ENCODE results near the gene TPK1.

The TPK1 gene

DNA sequence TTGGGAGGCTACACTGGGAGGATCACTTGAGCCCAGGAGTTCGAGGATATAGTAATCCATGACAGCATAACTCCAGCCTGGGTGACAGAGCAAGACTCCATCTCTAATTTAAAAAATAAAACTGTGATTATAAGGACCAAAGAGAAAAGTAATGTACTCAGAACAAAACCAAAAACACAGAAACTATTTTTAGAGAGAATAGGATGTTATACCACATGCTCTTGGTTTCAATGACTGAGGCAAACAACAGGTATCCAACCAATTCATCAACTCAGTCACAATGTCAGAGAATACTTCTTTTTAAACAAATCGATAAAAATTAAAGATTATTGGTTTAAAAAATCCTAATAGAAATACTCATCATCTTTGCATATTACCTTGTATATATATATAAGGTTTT, 186.7 kb downstream of the TPK1 start:
- TF ChIP-seq EZH2phosphoT487 (IDR thresholded peaks at IDR 0.05; ENCODE audit: borderline replicate concordance, low read length) (no peak), CTCF (IDR thresholded peaks at IDR 0.05; ENCODE audit: low read depth, low read length, poor library complexity, severe bottlenecking) (no peak)
- H3K27me3 ChIP-seq (ENCODE audit: control insufficient read depth, low read length): no peaks in the 10 kb centered on the region
- no peak overlapping the region for H3K4me2 ChIP-seq (ENCODE audit: low read length)
- H3K9me3 ChIP-seq (ENCODE audit: control insufficient read depth, insufficient read depth, low read length): peaks cover 4% of the 10 kb centered on the region; the same call in 1 of the 2 replicates
- H3K4me3 ChIP-seq (ENCODE audit: low read length): no peak overlapping the region
- H3K79me2 ChIP-seq (ENCODE audit: control insufficient read depth, low read length): no peaks in the 10 kb centered on the region
- no peak overlapping the region for H3K27ac ChIP-seq (ENCODE audit: low read depth, low read length)
- no peaks in the 10 kb centered on the region for H3K9me2 ChIP-seq (replicated peaks; ENCODE audit: control insufficient read depth, low read length)
- H3K36me3 ChIP-seq (ENCODE audit: control insufficient read depth, low read length): no peaks in the 10 kb centered on the region
- H4K20me1 ChIP-seq (ENCODE audit: control insufficient read depth, insufficient read depth, low read depth, low read length): no peaks in the 10 kb centered on the region
- no peaks in the 10 kb centered on the region for H3K4me1 ChIP-seq (ENCODE audit: control insufficient read depth, low read length)
- no peaks in the 10 kb centered on the region for H3F3A ChIP-seq (ENCODE audit: control insufficient read depth, insufficient read depth)

DNA sequence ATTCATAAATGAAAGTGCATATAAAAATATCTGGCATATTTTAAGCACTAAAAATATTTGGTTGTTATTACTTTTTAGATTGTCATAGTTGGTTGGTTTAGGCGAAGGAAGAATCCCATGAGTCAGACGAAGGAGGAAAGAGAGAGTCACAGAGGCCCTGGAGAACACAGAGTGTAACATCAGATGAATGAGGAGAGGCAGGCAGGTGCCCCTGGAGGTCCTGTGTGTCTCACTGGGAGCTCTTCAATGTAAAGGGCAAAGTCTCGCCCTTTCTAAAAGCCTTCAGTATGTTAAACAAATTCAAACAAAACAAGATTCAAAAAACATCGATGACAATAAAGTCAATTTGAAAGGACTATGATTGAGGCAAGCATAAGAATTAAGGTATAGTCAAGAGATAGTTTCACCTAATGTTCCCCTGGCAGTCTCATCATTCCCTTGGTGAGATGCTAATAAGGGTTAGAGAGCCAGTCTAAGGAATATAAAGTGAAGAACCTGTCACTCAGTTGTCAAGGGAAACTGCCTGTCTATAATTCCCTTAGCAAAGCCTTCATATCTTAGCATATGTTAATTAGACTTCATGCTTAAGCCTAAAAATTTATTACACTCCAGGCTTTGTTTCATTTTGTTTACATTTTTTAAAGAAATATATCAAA, 194.3 kb downstream of the TPK1 start:
- H3K27ac ChIP-seq (ENCODE audit: low read depth, low read length): no peak overlapping the region
- no peaks in the 10 kb centered on the region for H3K79me2 ChIP-seq (ENCODE audit: control insufficient read depth, low read length)
- no peaks in the 10 kb centered on the region for H3F3A ChIP-seq (ENCODE audit: control insufficient read depth, insufficient read depth)
- no peaks in the 10 kb centered on the region for H4K20me1 ChIP-seq (ENCODE audit: control insufficient read depth, insufficient read depth, low read depth, low read length)
- H3K4me2 ChIP-seq (ENCODE audit: low read length): no peak overlapping the region
- TF ChIP-seq CTCF (IDR thresholded peaks at IDR 0.05; ENCODE audit: low read depth, low read length, poor library complexity, severe bottlenecking) (no peak), EZH2phosphoT487 (IDR thresholded peaks at IDR 0.05; ENCODE audit: borderline replicate concordance, low read length) (no peak)
- H3K4me1 ChIP-seq (ENCODE audit: control insufficient read depth, low read length): no peaks in the 10 kb centered on the region
- H3K9me3 ChIP-seq (ENCODE audit: control insufficient read depth, insufficient read depth, low read length): no peaks in the 10 kb centered on the region
- H3K4me3 ChIP-seq (ENCODE audit: low read length): no peak overlapping the region
- H3K27me3 ChIP-seq (ENCODE audit: control insufficient read depth, low read length): no peaks in the 10 kb centered on the region
- no peaks in the 10 kb centered on the region for H3K9me2 ChIP-seq (replicated peaks; ENCODE audit: control insufficient read depth, low read length)
- no peaks in the 10 kb centered on the region for H3K36me3 ChIP-seq (ENCODE audit: control insufficient read depth, low read length)

DNA sequence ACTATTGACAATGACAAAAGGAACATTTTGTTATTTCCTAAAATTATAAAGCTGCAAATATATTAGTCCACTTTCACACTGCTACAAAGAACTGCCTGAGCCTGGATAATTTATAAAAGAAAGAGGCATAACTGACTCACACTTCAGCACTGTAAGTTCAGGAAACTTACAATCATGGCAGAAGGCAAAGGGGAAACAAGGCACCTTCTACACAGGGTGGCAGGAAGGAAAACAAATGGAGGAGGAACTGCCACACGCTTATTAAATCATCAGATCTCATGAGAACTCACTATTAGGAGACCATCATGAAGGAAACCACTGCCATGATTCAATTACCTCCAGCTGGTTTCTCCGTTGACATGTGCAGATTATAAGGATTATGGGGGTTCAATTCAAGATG, 203.1 kb downstream of the TPK1 start:
- no peak overlapping the region for H3K27ac ChIP-seq (ENCODE audit: low read depth, low read length)
- no peaks in the 10 kb centered on the region; the same call in 1 of the 2 replicates for H3K9me3 ChIP-seq (ENCODE audit: control insufficient read depth, insufficient read depth, low read length)
- no peaks in the 10 kb centered on the region for H4K20me1 ChIP-seq (ENCODE audit: control insufficient read depth, insufficient read depth, low read depth, low read length)
- no peak overlapping the region for H3K4me2 ChIP-seq (ENCODE audit: low read length)
- TF ChIP-seq CTCF (IDR thresholded peaks at IDR 0.05; ENCODE audit: low read depth, low read length, poor library complexity, severe bottlenecking) (no peak), EZH2phosphoT487 (IDR thresholded peaks at IDR 0.05; ENCODE audit: borderline replicate concordance, low read length) (no peak)
- no peaks in the 10 kb centered on the region for H3K4me1 ChIP-seq (ENCODE audit: control insufficient read depth, low read length)
- H3K9me2 ChIP-seq (replicated peaks; ENCODE audit: control insufficient read depth, low read length): no peaks in the 10 kb centered on the region
- no peaks in the 10 kb centered on the region for H3K36me3 ChIP-seq (ENCODE audit: control insufficient read depth, low read length)
- no peaks in the 10 kb centered on the region for H3K79me2 ChIP-seq (ENCODE audit: control insufficient read depth, low read length)
- no peak overlapping the region for H3K4me3 ChIP-seq (ENCODE audit: low read length)
- H3F3A ChIP-seq (ENCODE audit: control insufficient read depth, insufficient read depth): no peaks in the 10 kb centered on the region
- H3K27me3 ChIP-seq (ENCODE audit: control insufficient read depth, low read length): no peaks in the 10 kb centered on the region

Measured in DOHH2 (cell line).